GM19468 (cell line): Measurements from ENCODE around the gene OR2T27.
A peak's percentile ranks its signal among the peaks of the same experiment; 100 is the strongest.
"Not testable (repeated sequence)": the region's sequence is repeated elsewhere in the genome, so short reads cannot be mapped to it uniquely, and the experiment has no call there.

Experiments
- ATAC-seq: cut with Tn5 transposase; IDR thresholded peaks from one replicate; pipeline ENCODE4 v1.9.1; 2021; ENCODE audit warnings: mild to moderate bottlenecking, moderate library complexity, moderate number of reproducible peaks; ENCODE audit not compliant: unreplicated experiment; ENCODE audit errors: extremely low read depth

The OR2T27 gene, protein sequence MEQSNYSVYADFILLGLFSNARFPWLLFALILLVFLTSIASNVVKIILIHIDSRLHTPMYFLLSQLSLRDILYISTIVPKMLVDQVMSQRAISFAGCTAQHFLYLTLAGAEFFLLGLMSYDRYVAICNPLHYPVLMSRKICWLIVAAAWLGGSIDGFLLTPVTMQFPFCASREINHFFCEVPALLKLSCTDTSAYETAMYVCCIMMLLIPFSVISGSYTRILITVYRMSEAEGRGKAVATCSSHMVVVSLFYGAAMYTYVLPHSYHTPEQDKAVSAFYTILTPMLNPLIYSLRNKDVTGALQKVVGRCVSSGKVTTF

DNA sequence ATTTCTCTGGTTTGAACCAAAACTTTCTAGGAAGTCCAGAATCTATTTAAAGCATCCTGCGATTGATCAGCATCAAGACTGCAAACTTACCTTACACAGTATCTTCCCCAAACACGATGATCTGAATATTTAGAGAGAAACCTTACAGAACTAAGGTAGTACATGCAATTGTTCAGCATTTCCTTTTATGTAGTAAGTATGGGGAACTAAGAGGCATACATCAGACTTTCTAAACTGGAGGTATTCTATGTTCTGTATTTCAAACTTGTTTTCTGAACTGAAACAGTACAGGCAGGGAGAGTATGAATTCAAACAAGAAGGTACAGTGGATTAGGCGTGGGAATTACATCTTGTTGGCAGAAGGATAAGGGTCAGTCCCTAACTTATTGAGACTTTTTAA, at the start of gene OR2T27:
OR2T27 (minus strand) TSS at position 175 of the 400 bp plus-strand sequence. CDS start 4,644 bp downstream, outside the sequence.
- ATAC-seq = not testable (repeated sequence)

DNA sequence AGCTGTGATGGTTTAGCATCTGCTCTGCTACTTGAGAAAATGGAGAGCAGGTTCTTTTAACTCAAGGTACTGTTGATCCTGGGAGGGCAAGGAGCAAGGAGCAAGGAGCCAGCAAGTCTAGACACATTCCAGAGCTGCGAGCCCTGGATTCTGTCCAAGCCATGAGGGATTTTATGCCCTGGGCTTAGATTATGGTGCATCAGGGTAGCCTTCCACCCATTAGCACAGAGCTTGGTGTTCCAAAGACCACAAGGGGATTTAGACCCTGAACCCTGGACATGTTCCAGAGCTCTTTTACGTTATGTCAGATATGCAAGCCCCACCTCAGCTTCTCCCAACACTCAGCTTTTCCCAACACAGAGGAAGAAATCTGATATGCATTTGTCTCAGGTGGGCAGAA, 49.3 kb upstream of the OR2T27 start:
- no peak for ATAC-seq

DNA sequence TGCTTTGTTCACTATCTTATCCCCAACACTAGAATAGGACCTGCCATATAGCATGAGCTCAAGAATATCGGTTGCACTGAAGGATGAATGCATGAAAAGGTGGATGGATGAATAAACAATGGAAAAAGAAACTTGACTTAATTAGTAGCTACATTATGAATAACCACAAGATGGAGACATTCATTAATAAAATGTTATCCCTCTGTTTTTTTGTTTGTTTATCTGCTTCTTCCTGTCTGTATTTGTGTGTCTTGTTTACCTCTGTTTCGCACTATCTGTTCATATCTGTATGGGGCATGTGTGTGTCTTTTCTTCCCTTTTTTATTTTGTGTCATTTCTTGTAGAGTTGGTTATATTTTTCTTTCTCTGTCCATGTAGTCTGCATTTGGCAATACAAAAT, 48.3 kb upstream of the OR2T27 start:
- ATAC-seq = no peak

DNA sequence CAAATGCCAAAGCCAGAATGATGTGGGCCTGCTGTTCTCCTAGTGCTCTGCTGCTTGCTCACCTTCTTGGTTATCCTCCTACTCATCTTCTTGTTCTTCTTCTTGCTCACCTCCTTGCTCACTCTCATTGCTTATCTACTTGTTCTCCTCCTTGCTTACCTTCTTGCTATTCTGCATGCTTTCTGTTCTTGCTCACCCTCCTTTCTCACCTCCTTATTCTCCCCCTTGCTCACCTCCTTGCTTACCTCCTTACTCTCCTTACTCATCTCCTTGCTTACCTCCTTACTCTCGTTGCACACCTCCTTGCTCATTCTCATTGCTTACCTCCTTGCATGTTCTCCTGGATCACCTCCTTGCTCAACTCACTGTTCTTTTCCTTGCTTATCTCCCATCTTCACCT, 47.4 kb upstream of the OR2T27 start, which contains the start of gene OR14I1:
OR14I1 (minus strand) TSS at position 53 of the 400 bp plus-strand sequence.
- ATAC-seq = no peak

DNA sequence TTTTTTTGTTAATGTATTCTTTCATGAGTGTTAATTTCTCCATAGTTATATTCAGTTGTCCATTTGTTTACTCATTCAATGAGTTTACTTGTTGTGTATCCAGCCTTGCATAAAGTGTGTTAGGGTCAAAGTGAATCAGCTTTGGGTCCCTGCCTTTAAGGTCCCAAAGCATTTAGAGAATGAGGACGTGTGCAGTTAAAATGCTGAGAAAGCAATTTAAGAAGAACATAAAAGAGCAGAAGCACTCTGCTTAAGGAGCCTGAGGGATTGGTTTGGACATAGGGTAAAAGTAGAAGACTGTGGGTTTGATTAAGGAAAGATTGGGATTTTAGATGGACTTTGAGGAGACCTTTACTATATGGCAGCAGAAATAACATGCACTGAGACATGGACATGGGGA, 43.8 kb upstream of the OR2T27 start:
- no peak for ATAC-seq

DNA sequence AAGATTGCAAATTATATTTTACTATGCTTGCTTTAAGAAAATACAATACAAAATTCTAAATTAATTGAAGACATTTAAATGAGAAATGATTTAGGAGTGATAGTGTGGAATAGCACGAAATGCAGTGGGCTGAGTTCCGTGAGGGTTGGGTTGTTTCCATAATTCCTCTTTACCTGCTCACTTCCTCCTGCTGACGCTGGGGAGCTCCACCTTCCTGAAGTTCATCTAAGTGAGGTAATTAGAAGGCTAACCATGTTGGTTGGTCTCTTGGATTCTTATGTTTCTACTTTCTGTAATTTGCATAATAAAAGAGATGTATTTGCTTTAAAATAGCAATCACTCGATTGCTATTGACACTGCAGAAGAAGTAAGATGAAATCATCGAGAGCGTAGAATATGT, 42.6 kb upstream of the OR2T27 start:
- no peak for ATAC-seq

DNA sequence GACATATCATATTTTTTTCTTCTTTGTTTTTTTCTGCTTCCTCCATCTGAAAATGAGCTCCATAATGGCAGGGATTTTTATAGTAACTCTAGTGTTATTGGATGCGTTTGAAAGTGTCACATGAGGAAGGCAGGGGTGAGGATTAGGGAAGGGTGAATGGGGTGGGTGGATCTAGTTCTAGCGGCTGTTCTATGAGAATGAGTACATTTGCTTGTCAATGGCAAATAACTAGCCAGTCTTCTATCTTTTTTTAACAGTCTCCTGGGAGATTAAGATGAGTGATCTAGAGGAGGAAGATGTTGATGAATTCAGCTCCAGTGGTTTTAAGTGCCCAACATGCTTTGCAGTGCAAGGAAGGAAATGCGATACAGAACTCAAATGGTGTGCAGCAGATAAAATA, 41.4 kb upstream of the OR2T27 start:
- no peak for ATAC-seq

DNA sequence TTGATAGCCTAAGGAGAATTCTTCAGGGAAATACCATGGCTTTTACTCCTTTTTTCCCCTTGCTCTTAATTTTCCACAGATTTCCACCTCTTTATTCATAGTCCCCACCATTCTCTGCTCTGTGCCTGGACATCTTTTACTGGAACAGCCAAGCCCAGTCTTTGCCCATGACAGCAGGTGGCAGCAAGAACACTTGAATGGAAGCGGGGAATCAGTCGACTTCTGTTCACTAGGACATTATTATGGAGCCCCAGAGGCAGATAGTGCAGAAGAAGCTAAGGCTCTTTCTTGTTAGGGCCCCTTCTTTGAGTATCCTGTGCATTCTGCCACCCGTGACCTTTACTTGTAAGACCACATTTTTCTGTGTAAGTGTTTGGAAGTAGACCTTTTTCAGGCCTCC, 40.9 kb upstream of the OR2T27 start:
- ATAC-seq = no peak

DNA sequence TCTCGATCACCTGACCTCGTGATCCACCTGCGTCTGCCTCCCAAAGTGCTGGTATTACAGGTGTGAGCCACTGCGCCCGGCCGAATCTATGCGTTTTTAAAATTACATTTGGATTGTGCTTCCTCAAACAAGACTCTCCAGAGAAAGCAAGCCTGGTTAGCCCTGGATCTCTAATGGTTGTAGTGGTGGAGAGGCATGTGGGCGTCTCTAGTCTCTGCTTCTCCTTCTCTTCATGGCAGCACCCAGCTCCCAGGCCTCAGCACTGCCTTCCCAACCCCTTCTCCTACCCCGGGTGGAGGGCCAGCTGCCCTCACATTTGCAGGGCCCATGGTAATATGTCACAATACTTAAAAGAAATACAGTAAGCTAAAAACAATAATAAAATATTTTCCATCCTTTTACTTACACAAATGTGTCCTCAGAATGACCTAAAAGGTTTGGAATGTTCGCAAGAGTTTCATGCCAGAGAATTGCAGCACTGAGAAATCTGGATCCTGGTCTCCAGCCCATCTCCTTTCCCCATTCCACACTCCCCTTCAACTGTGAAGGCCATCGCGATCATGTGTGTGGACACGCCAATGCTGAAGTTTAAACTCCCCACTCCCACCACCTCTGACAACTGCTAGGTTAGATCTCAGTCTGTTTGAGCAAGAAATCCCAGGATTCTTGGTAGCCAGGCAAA, 40.3 kb upstream of the OR2T27 start:
- ATAC-seq = no peak

DNA sequence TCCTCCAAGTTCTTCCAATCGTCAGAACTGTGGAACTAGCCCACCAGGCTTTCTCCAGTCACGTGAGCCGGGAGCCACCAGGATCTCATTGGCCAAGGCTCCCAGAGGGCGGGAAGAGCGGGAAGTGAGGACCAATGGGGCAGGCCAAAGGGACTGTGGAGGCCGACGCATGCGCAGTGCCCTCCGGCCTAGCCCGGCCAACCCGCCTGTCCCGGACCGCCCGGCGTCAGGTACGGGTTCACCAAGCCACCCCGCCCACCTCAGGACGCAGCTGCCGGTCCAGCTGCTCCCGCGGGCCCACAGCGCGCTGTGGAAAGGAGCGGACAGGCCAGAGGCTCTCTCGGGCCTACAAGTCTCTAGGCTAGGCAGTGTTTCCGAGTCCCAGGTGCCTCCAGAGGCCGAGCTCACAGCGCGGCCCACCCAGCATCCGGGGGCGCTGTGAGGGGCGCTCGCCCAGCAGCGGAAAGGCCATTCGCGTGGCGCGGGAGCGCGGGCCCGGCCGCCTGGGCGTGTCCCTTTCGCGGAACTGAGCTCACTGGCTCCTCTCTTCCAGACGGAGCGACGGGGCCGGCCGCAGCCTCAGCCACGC, 36.3 kb upstream of the OR2T27 start:
- ATAC-seq = no peak

DNA sequence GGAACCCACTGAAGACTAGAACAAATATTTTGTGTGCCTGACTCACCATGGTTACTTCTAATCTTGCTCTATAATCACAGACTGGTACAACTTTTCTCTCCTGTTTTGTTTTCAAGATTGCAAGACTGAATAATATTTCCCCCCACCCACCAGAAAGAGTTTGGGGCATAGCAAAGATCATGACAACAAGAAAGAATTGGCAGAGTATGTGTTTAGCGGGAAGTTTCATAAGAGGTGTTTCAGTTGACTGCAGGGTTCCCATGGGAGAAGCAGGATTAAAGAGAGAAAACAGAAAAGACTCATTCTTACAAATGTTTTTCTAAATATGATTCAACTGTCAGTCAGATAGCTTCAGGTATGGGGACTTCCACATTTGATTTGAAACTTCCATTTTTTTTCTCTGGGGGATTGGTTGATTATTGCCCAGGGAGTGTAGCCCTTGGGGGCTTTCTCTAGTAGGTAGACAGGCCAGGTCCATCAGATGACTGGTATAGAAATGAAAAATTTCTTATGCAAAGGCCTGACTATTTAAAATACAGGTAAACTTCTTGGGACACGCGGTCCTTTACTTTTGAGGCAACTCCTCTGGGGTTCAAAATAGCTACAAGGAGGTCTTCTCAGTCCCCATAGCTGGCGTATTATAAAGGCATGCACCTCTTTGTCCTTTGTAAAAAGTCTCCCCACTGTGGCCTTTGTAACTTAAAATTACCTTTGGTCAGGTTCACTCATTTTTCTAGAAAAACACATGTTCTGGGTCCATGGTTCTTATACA, 33.4 kb upstream of the OR2T27 start:
- ATAC-seq = peak; percentile 54

DNA sequence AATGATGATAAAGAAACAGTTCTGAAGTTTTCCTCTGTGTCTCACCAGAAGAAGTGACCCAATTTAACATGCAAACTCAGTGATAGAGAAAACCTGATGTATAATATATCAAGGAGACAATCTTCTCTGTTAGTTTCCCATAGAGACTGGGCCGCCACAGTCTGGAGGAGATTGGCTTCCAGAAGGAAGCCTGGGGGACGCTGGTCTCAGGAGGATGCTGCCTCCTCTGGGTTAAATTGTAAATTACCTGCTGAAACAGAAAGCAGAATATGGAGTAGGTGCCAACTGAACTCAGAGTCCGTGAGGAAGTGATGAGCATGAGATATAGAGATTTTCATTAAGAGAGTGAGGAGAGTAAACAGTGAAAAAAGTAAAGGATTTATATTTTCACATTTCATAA, 31.5 kb upstream of the OR2T27 start:
- ATAC-seq = peak; percentile 72

DNA sequence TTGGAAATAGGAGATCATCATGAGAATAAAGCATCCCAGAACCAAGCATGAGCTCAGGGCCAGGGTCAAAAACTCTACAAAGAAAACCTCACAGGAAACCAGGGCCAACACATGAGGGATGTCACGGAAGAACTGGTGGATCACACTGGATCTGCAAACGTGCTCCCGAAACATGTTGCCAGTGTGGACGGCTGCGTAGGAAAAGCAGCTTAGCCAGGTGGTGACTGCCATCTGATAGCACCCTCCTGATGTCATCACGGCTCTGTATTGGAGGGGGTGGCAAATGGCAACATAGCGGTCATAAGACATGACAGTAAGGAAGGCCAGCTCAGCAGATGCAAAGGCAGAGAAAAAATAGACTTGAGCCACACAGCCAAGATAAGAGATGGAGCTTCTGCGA, 26.3 kb upstream of the OR2T27 start:
- ATAC-seq = no peak

DNA sequence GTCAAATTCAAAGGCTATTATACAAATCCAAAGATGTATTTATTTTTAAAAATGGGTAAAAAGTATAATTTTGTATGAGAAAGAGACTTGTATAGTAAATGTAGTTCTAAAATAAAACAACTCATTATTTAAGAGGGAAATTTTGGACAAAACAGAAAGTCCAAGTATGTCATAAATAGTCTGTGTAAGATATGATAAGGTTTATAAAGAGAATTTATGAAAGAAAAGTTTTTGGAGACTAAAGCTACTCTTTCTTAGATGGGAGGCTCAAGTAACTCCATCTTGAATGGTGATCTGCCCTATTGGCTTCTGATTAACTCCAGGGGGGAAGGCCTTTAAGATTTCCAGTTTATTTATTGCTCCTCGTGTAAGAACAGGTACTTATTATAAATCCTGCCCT, 14.7 kb upstream of the OR2T27 start:
- ATAC-seq = no peak

DNA sequence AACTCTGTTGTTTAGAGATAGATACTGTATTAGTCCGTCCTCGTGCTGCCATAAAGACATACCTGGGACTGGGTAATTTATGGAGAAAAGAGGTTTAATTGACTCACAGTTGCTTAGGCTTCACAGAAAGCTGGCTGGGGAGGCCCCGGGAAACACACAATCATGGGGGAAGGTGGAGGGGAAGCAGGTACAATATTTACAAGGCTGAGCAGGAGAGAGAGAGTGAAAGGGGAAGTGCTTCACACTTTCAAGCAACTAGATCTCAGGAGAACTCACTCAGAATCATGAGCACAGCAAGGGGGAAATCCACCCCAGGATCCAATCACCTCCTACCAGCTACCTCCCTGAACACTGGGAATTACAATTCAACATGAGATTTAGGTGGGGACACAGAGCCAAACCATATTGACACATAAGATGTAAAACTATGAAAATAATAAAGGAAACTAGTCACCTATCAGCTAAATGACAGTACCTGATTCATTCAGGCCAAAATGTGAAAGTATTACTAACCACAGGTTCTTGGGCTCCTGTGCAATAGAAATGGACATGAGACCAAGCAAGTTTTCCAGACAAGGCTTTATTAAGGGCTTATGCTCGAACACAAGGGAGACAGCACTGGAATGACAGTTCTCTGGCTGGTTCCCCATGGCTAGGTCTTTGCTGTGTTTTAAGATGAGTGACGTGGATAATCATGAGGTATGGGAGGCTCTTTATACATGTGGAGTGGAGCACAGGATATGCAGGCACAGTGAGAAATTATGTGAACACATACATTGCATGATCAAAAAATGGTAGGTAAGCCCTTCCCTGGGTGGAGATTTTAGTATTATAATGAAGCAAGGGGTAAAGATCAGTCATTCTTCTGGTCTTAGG, 8.4 kb upstream of the OR2T27 start:
- ATAC-seq = peak; percentile 96

DNA sequence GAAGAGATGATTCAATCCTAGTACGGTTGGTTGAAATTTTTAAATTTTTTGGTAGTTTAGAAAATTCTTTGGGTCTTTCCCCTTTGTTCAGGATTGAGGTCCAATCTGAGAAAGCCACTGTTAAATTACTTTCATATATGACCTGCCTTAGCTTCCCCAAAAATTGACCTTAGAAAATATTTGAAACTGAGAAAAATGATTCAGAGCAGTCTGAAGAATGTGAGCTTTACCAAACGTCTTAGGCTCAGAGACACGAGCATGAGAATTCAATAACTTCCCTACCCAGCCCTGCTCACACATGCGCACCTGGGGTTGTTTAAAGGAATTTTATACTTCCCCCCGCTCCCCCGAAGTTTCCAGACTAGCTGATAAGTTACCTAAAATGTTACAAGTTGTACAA, 1.5 kb upstream of the OR2T27 start:
- ATAC-seq = not testable (repeated sequence)

DNA sequence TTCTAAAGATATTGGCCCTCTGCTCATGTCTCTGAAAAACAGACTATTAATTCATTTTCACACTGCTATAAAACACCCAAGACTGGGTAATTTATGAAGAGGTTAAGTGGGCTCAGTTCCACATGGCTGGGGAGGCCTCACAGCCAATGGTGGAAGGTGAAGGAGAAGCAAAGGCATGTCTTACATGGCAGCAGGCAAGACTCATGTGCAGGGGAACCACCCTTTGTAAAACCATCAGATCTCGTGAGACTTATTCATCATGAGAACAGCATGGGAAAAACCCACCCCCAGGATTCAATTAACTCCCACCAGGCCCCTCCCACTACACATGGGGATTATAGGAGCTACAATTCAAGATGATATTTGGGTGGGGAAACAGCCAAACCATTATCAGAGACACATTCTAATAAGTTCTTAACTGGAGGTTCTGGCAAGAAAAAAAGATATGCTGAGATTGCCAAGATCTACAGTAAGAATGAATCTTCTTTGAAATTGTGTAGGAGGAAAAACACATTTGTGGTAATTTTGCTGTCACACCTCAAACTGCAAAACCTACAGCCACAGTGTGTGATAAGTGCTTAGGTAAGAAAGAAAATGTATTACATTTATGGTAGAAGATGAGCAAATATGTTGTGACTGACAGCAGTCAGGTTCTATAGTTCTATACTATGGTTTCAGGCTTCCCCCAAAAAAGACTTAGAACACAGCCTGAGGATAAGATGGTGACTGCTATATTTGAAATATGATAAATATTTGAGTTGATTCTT, 6.4 kb downstream of the OR2T27 start:
- ATAC-seq = not testable (repeated sequence)

DNA sequence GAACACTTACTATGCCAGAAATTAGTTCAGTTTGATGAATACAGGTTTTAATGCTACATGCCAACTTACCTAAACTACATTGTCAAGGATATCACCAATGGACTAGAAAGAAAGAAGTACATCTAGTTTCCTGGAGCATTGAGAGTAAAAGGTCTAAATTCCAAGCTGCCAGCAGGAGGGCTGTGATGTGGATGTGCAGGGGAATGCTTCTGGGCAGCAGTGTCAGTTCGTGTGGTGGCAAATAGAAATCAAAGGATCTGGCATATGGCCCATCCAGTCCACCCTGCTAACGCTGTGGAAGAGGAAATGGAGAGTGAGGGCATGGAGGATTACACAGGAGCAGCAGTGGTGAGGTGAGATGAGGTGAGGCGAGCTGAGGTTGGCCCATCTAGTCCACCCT, 10.2 kb downstream of the OR2T27 start, which contains the start of gene OR2T35:
OR2T35 (minus strand) TSS at position 101 of the 400 bp plus-strand sequence. CDS start 6,020 bp downstream, outside the sequence.
- ATAC-seq = not testable (repeated sequence)
